DMS153 treated with DMSO at 0.1 percent for 48 hours (cell line): ENCODE data around the gene TRUB1.

Experiments used
- DNase-seq: peaks from one replicate; lab custom pipeline; 2025; ENCODE audit not compliant: unreplicated experiment; lab: John Stamatoyannopoulos, UW

TRUB1 gene

GRCh38 chr10:115026056-115026745 lies 88.2 kb downstream of the TRUB1 start:
- DNase-seq: no peak

- no peak for DNase-seq
Observed at GRCh38 chr10:115026746-115027140, 88.7 kb downstream of the TRUB1 start.
